Esophagus muscularis mucosa (tissue), 4 donors: ENCODE results near the gene PTPRN2. TPM values are rescaled to one million over a fixed set of nuclear protein-coding genes. Genes with fewer than 3 reads are reported as not detected.

ENCODE experiments used
- DNase-seq: peaks from one replicate; pipeline ENCODE4 v3.0.0-alpha.2; 2017; ENCODE audit errors: extremely low spot score
- H3K27ac ChIP-seq, 4 donors: fragments of 200-600 bp; sonication (generic); replicated peaks in 1 of 4; 1 replicate in 3 of 4; 2 replicates in 1 of 4; pipeline ENCODE4 v1.5.1; 2016 to 2019; ENCODE audit warnings: mild to moderate bottlenecking in 1 of 4
- H3K27me3 ChIP-seq, 4 donors: fragments of 200-600 bp; sonication (generic); one replicate each; pipeline versions ENCODE4 v1.5.1 to v1.6.0; 2016 to 2019
- H3K36me3 ChIP-seq, 4 donors: fragments of 200-600 bp; sonication (generic); one replicate each; pipeline ENCODE4 v1.5.1; 2016 to 2019
- H3K4me1 ChIP-seq, 4 donors: fragments of 200-600 bp; sonication (generic); one replicate each; pipeline ENCODE4 v1.5.1; 2016 to 2019
- H3K4me3 ChIP-seq, 4 donors: fragments of 200-600 bp; sonication (generic); 1 replicate in 2 of 4; 2 replicates in 2 of 4; pipeline ENCODE4 v1.5.1; 2016 to 2019; ENCODE audit warnings: mild to moderate bottlenecking in 4 of 4, moderate library complexity in 1 of 4
- H3K9me3 ChIP-seq, 4 donors: fragments of 200-600 bp; sonication (generic); 1 replicate in 3 of 4; 2 replicates in 1 of 4; pipeline ENCODE4 v1.5.1; 2016 to 2019
- EP300 ChIP-seq: sonication (generic); formaldehyde crosslinking; IDR thresholded peaks from one replicate; pipeline ENCODE4 v1.6.1; 2017; ENCODE audit warnings: antibody characterized with exemption
- POLR2A ChIP-seq: fragments of 450-650 bp; IDR thresholded peaks from one replicate; pipeline ENCODE4 v1.6.1; 2017; ENCODE audit warnings: antibody characterized with exemption, moderate library complexity, mild to moderate bottlenecking, low read depth
- POLR2AphosphoS5 ChIP-seq, 2 donors: sonication (generic); formaldehyde crosslinking; IDR thresholded peaks; one replicate each; pipeline ENCODE4 v1.6.1; 2017; ENCODE audit warnings: antibody characterized with exemption in 2 of 2
- WGBS: methylation state at CpG from one replicate; pipeline ENCODE4 v1.1.5; 2018; 5-methylcytosine and 5-hydroxymethylcytosine counted together
- intact Hi-C: fragments of 100-400 bp; cut with DNase I; formaldehyde crosslinking; loops from one replicate; pipeline ENCODE4 v1.15.1; 2023
- total RNA-seq, 4 donors: library from RNA; depleted of rRNA; stranded (reverse); fragments of >200 nt; gene quantifications; one replicate each; pipeline versions ENCODE4 v1.1.0 to v1.2.1, GENCODE V29; 2016
- TF ChIP-seq, protein P1 (sequence below), 3 experiments: fragments of 200-600 bp in 2 of 3; fragments of 450-650 bp in 1 of 3; sonication (generic) in 2 of 3; IDR thresholded peaks; one replicate each; pipeline ENCODE4 v1.5.1; 2017 to 2019; ENCODE audit warnings: antibody characterized with exemption in 3 of 3, mild to moderate bottlenecking in 2 of 3, moderate library complexity in 1 of 3

The PTPRN2 gene
- total RNA-seq, 4 donors from 2014 or later: 2.1 to 3.1 (median 3.1) TPM

DNA sequence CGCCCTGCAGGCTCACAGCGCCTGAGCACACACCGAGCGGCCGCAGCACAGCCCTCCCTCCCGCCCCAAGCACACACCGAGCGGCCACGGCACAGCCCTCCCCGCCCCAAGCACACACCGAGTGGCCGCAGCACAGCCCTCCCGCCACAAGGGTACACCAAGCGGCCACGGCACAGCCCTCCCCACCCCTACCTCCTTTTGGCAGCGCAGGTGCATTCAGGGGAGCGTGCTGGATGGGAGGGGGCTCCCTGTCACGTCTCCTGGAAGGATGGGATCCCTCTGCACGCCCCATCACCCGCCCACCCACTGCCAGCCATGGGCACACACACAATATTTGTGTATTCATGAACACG is 768.2 kb downstream of the PTPRN2 start:
- H3K4me1 ChIP-seq: no peaks in the 10 kb centered on the region
- H3K36me3 ChIP-seq: no peaks in the 10 kb centered on the region
- peaks cover 0 to 44% (median 0%) of the 10 kb centered on the region in 4 donors for H3K27me3 ChIP-seq
- H3K4me3 ChIP-seq: no peak overlapping the region
- TF ChIP-seq, protein P1, sequence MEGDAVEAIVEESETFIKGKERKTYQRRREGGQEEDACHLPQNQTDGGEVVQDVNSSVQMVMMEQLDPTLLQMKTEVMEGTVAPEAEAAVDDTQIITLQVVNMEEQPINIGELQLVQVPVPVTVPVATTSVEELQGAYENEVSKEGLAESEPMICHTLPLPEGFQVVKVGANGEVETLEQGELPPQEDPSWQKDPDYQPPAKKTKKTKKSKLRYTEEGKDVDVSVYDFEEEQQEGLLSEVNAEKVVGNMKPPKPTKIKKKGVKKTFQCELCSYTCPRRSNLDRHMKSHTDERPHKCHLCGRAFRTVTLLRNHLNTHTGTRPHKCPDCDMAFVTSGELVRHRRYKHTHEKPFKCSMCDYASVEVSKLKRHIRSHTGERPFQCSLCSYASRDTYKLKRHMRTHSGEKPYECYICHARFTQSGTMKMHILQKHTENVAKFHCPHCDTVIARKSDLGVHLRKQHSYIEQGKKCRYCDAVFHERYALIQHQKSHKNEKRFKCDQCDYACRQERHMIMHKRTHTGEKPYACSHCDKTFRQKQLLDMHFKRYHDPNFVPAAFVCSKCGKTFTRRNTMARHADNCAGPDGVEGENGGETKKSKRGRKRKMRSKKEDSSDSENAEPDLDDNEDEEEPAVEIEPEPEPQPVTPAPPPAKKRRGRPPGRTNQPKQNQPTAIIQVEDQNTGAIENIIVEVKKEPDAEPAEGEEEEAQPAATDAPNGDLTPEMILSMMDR (IDR thresholded peaks at IDR 0.05): no peak
- TF ChIP-seq POLR2AphosphoS5 (IDR thresholded peaks at IDR 0.05): no peak
- TF ChIP-seq EP300: no peak
- no peak for TF ChIP-seq POLR2A
- DNase-seq: no peak
- intact Hi-C loops: no loop called here
- WGBS: 71% methylated on average over 8 of the region's 21 CpGs
- H3K9me3 ChIP-seq: no peaks in the 10 kb centered on the region
- no peak overlapping the region for H3K27ac ChIP-seq

GRCh38 chr7:157818701-157819454 is 768.7 kb downstream of the PTPRN2 start:
- intact Hi-C loops: no loop called here
- 64% methylated on average over 12 of the region's 20 CpGs for whole genome bisulfite sequencing
- H3K9me3 ChIP-seq: no peaks in the 10 kb centered on the region
- peaks cover 0 to 39% (median 0%) of the 10 kb centered on the region in 4 donors for H3K27me3 ChIP-seq
- DNase-seq: no peak
- no peaks in the 10 kb centered on the region for H3K36me3 ChIP-seq
- H3K27ac ChIP-seq: no peak overlapping the region
- no peaks in the 10 kb centered on the region for H3K4me1 ChIP-seq
- H3K4me3 ChIP-seq: no peak overlapping the region
- TF ChIP-seq POLR2A: no peak

GRCh38 chr7:157817944-157818700 is 769.5 kb downstream of the PTPRN2 start:
- H3K27ac ChIP-seq: no peak overlapping the region
- DNase-seq: no peak
- H3K27me3 ChIP-seq: peaks cover 0 to 36% (median 0%) of the 10 kb centered on the region in 4 donors
- TF ChIP-seq, protein P1 (IDR thresholded peaks at IDR 0.05): no peak
- TF ChIP-seq POLR2A (no peak), POLR2AphosphoS5 (IDR thresholded peaks at IDR 0.05) (no peak), EP300 (no peak)
- intact Hi-C loops: no loop called here
- no peaks in the 10 kb centered on the region for H3K36me3 ChIP-seq
- WGBS: 78% methylated on average over 13 of the region's 13 CpGs
- no peaks in the 10 kb centered on the region for H3K9me3 ChIP-seq
- H3K4me1 ChIP-seq: no peaks in the 10 kb centered on the region
- H3K4me3 ChIP-seq: no peak overlapping the region

GRCh38 chr7:157817433-157817832 is 770.2 kb downstream of the PTPRN2 start:
- Histone ChIP-seq H3K9me3 (no peaks in the 10 kb centered on the region), H3K27me3 (peaks cover 0 to 36% (median 0%) of the 10 kb centered on the region in 4 donors)

GRCh38 chr7:157816526-157817250 is 770.9 kb downstream of the PTPRN2 start:
- Histone ChIP-seq H3K4me3 (no peak overlapping the region), H3K4me1 (no peaks in the 10 kb centered on the region), H3K36me3 (no peaks in the 10 kb centered on the region), H3K27me3 (peaks cover 0 to 36% (median 0%) of the 10 kb centered on the region in 4 donors), H3K9me3 (no peaks in the 10 kb centered on the region), H3K27ac (no peak overlapping the region)
- WGBS: 84% methylated on average over 16 of the region's 26 CpGs
- TF ChIP-seq EP300: no peak
- TF ChIP-seq, protein P1 (IDR thresholded peaks at IDR 0.05): no peak
- TF ChIP-seq POLR2AphosphoS5 (IDR thresholded peaks at IDR 0.05): no peak
- no peak for TF ChIP-seq POLR2A
- intact Hi-C loops: no loop called here
- no peak for DNase-seq

More at GRCh38 chr7:157817433-157817832, 770.2 kb downstream of the PTPRN2 start:
- TF ChIP-seq POLR2A: no peak
- 66% methylated on average over 11 of the region's 11 CpGs for WGBS
- intact Hi-C loops: no loop called here
- Histone ChIP-seq H3K4me1 (no peaks in the 10 kb centered on the region), H3K4me3 (no peak overlapping the region), H3K36me3 (no peaks in the 10 kb centered on the region), H3K27ac (no peak overlapping the region)
- no peak for DNase-seq
